NAMALWA (cell line): ENCODE data around the gene TRIOBP.
"Not testable (repeated sequence)": the region's sequence is repeated elsewhere in the genome, so short reads cannot be mapped to it uniquely, and the experiment has no call there.

Source experiments
- DNase-seq: peaks from one replicate; pipeline ENCODE4 v3.0.0-alpha.2; 2015; ENCODE audit warnings: low spot score

TRIOBP gene, protein sequence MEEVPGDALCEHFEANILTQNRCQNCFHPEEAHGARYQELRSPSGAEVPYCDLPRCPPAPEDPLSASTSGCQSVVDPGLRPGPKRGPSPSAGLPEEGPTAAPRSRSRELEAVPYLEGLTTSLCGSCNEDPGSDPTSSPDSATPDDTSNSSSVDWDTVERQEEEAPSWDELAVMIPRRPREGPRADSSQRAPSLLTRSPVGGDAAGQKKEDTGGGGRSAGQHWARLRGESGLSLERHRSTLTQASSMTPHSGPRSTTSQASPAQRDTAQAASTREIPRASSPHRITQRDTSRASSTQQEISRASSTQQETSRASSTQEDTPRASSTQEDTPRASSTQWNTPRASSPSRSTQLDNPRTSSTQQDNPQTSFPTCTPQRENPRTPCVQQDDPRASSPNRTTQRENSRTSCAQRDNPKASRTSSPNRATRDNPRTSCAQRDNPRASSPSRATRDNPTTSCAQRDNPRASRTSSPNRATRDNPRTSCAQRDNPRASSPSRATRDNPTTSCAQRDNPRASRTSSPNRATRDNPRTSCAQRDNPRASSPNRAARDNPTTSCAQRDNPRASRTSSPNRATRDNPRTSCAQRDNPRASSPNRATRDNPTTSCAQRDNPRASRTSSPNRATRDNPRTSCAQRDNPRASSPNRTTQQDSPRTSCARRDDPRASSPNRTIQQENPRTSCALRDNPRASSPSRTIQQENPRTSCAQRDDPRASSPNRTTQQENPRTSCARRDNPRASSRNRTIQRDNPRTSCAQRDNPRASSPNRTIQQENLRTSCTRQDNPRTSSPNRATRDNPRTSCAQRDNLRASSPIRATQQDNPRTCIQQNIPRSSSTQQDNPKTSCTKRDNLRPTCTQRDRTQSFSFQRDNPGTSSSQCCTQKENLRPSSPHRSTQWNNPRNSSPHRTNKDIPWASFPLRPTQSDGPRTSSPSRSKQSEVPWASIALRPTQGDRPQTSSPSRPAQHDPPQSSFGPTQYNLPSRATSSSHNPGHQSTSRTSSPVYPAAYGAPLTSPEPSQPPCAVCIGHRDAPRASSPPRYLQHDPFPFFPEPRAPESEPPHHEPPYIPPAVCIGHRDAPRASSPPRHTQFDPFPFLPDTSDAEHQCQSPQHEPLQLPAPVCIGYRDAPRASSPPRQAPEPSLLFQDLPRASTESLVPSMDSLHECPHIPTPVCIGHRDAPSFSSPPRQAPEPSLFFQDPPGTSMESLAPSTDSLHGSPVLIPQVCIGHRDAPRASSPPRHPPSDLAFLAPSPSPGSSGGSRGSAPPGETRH (N-terminal part only)

DNA sequence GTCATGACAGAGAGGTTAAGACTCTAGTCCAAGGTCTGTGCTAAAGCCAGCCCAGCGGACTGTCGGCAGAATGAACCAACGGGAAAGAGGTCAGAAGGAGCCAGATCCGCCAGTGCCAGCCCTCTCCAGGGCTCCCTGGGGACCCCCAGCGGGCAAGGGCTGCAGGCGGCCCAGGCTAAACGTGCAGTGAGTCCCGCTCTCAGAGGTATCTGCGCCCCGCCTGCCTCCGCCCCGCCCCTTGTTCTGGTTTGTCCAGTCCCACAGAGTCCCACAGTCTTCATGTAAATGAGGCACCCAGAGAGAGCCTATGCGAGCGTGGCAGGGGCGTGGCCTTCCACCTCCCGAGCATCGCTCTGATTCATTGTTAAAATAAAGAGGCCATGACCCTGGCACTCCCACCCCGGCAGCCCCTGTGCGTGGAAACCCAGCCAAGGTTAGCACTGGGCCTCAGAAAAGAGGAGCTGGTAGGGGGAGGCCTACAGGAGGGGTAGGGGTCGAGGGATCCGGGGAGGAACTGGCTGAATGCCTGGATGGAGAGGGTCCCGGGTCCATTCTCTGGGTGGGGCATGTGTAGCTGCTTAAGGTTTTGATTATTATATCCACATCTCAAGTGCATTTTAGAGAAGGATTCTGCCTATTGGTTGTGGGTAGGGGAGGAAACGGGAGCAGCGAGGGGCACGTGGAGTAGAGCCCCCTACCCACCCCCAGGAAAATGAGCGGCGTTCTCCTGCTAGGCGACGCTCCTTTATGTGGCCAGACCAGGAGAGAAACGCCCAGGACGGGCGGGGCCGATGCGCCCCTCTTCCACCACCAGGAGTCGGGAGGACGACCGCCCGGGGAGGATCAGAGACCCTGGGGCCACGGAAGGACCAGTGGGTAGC lies at the start of gene TRIOBP:
TRIOBP (plus strand) TSS at position 392 of the 881 bp plus-strand sequence. CDS start 4,318 bp downstream, outside the sequence.
- DNase-seq, result peak; percentile 98

DNA sequence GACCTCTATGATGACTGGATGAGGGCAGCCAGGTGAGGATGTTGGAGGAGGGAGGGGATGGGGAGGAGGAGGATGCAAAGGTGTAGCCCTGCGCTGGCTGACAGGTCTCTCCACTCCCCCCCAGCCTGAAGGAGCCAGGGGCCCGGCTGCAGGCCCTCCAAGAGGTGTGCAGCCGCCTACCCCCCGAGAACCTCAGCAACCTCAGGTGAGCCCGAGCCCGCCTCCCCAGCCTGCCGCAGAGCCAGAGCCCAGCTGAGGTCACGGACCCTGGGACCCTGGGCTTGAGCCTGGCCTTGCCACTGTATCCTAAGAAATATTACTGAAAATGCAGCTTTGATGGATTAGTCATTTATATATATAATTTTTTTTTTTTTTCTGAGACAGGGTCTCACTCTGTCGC lies 49.5 kb upstream of the TRIOBP start:
- DNase-seq, result no peak

DNA sequence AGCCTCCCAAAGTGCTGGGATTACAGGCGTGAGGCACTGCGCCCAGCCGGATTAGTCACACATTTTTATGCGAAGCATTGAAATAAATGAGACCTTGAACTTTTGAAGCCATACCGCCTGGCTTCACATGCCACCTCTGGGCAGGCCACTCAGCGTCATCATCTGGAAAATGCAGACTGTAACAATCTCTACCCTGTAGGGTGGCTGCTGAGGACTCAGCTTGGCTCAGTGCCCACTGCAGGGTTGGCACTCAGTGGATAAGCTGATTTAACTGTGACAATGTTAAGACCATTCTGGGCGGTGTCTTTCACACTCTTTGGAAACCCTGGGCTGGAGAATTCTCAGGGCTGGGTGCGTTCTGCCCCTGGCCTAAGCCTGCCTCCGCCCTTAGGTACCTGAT lies 48.9 kb upstream of the TRIOBP start:
- no peak for DNase-seq

DNA sequence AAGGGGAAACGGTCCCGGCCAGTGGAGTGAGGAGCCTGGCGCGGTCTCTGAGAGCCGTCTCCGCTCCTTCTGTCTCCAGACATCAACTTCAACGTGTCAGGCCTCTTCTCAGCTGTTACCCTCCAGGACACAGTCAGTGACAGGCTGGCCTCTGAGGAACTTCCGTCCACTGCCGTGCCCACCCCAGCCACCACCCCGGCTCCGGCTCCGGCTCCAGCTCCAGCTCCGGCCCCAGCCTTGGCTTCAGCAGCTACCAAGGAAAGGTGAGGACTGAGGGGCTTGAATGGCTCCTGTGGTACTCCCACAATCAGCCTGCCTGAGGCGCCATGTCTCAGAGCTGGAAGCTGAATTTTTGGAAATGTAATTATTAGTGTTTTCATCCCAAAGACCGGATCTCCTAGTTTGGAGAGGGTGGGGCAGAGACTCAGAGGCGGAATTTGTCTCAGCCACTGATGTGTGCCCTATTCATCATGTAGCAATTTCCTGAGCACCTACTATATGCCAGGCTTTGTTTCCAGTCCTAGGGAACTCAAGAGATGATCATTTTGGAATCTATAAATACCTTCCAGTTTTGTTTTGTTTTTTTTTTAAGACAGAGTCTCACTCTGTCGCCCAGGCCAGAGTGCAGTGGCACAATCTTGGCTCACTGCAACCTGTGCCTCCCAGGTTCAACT lies 46.2 kb upstream of the TRIOBP start:
- DNase-seq, result no peak

DNA sequence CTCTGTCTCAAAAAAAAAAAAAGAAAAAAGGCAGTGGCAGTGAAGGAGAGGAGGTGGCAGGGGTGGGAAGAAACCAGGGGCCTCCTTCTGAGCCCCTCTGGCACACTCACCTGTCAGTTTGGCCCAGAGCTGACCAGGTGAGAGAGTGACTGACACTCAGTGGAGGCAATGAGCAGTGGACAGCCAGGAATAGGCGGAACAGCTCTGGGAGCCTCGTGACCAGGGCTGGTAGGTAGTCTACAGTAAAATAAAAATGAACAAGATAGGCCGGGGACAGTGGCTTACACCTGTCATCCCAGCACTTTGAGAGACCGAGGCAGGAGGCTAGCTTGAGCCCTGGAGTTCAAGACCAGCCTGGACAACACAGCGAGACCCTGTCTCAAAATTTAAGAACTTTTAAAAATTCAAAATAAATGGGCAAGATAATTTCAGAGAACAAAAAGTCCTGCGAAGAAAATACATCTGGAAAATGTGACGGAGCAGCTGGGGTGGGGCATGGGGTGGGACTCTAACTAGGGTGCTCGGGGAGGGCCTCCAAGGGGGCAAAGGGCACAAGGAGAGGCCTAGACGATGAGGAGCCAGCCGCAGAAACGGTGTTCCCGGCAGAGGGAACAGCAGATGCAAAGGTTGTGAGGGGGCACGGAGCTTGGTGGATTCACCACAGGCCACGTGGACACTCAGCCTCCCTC lies 42.1 kb upstream of the TRIOBP start:
- DNase-seq, result no peak

DNA sequence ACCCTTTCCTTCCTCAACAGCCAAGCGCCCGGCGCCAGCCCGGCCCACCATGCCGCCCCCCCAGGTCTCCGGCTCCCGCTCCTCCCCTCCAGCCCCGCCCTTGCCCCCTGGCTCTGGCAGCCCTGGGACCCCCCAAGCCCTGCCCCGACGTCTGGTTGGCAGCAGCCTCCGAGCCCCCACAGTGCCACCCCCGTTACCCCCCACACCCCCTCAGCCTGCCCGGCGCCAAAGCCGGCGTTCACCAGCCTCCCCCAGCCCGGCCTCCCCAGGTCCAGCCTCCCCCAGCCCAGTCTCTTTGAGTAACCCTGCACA lies 41.6 kb upstream of the TRIOBP start:
- no peak for DNase-seq

DNA sequence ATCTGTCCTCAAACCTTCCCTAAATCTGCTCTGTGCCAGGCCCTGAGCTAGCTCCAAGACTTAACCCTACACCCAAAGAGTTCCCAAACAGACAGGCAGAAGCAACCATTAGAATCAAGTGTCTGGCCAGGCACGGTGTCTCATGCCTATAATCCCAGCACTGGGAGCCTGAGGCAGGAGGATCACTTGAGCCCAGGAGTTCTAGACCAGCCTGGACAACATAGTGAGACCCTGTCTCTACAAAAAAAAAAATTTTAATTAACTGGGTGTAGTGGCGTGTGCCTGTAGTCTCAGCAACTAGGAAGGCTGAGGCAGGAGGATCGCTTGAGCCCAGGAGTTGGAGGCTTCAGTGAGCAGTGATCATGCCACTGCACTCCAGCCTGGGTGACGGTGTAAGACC lies 40.3 kb upstream of the TRIOBP start:
- DNase-seq, result not testable (repeated sequence)

DNA sequence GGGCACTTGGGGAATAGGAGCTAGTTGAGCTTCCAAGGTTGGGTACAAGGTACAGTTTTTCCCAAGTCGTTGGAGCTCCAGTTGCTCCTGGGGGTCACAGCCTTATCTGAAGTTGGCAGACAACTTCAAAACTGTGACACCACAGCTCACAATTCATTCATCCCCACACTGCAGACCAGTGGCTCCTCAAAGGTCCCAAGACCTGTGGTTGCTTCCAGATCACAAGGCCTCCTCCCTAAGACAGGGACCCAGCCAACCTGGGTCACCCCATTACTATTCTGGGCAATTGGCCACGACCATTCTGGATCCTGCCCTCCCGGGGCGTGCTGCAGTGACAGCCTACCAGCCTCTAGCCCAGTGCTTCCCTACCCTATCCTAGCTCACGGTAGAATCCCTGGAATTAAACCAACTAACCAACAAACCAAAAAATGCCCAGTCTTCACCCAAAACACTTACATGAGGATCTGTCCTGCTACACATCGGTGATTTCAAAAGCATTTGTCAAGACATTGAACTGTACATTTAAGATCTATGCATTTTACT lies 39.2 kb upstream of the TRIOBP start:
- no peak for DNase-seq

DNA sequence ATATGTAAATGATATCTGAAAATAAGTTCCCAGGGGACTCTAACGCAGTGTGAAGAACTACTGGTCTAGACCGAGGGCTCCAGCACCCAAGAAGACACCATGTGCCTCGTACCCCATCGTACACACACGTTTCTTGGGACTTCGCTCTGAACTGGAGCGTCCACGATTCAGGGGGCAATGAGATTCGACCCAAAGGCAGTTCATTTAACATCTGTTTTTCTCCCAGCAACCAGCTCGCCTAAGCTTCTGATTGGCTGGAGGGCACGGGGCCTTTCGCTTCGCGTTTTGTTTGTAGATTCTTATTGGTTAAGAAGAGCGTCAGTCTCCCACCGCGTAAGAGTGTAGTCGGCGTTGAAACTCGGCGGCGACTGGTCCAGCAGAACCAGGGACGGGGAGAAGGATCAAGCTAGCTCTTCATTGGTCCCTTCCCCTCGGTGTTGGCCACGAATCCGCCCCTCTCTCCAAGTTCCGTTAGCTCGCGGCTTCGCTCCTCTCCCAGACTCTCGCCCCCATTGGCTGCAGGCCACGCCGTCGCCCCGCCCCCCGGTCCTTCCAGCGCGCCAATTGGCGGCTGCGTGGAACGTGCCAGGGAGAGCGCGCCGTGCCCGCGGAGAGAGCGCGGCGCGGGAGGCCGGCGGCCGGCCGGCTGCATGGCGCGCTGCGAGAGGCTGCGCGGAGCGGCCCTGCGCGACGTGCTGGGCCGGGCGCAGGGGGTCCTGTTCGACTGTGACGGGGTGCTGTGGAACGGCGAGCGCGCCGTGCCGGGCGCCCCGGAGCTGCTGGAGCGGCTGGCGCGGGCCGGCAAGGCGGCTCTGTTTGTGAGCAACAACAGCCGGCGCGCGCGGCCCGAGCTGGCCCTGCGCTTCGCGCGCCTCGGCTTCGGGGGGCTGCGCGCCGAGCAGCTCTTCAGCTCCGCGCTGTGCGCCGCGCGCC lies 38.4 kb upstream of the TRIOBP start, which contains the start of gene PDXP:
PDXP (plus strand) TSS at position 591 of the 933 bp plus-strand sequence; CDS start at position 651, 60 bp downstream.
- peak; percentile 99 for DNase-seq

DNA sequence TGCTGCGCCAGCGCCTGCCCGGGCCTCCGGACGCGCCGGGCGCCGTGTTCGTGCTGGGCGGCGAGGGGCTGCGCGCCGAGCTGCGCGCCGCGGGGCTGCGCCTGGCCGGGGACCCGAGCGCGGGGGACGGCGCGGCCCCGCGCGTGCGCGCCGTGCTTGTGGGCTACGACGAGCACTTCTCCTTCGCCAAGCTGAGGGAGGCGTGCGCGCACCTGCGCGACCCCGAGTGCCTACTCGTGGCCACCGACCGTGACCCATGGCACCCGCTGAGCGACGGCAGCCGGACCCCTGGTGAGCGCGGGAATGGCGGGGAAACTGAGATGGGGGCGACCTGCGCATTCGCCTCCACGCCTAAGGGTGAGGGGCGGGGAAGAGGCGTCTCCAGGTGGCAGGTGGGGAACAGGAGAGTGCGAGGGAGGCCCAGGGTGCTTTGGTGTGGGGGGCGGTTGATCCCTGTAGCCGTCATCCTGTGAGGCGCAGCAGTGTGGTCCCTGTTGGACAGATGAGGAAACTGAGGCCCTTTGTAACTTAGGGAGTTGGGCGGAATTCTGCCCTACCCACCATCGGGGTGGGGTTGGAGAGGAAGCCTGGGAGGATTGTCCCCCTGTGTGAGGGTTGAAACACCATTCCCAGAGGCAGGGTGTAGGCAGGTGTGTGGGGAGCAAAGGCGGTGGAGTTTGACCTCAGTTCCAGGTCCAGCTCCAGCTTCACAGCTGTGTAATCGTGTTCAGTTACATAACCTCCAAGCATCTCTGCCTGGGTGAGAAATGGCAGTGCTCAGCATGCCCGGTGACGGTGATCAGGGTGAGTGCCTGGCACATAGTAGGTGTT lies 37.6 kb upstream of the TRIOBP start:
- DNase-seq, result peak; percentile 46

DNA sequence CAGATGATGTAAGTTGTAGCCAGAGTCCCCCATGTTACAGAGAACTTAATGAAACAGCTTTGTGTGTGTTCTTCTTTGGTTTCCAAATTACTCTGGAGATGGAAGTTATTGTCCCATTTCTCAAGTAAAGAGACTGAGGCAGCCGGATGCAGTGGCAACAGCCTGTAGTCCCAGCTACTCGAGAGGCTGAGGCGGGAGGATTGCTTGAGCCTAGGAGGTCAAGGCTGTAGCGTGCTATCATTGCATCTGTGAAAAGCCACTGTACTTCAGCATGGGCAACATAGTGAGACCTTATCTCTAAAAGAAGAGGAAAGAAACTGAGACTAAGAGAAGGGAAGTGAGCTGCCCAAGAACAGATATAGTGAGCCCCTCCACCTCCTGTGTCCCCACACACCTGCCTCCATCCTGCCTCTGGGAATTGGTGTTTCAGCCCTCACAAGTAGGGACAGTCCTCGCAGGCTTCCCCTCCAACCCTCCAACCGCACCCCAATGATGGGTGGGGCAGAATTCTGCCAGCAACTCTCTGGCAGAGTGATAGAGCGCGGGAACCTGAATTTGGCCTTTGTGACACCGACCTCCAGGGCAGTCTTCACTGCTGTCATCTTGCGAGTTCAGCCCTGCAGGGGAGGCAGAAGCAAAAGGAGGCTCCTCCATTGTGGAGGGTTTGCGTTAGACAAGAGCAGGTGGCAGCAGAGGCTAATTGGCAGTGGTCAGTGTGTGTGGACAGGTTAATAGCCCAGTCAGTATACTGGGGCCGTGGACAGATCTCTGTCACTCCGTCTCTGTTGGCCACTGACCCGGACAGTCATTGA lies 36.7 kb upstream of the TRIOBP start:
- peak; percentile 46 for DNase-seq

DNA sequence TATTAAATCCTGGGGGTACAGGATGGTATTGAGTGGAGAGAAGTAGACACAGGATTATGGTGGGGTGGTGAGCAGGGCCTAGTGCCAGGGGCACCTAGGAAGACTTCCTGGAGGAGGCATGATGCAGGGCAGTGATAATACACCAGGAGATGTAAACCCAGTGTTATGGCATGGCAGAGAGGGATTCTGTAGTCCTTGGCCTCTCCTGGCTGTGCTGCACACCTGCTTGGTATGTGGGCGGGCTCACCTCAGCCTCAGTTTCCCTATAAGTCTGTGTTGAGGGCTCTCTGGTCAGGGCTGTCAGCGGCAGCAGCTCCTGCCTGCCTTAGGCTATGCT lies 36.2 kb upstream of the TRIOBP start:
- DNase-seq, result no peak

DNA sequence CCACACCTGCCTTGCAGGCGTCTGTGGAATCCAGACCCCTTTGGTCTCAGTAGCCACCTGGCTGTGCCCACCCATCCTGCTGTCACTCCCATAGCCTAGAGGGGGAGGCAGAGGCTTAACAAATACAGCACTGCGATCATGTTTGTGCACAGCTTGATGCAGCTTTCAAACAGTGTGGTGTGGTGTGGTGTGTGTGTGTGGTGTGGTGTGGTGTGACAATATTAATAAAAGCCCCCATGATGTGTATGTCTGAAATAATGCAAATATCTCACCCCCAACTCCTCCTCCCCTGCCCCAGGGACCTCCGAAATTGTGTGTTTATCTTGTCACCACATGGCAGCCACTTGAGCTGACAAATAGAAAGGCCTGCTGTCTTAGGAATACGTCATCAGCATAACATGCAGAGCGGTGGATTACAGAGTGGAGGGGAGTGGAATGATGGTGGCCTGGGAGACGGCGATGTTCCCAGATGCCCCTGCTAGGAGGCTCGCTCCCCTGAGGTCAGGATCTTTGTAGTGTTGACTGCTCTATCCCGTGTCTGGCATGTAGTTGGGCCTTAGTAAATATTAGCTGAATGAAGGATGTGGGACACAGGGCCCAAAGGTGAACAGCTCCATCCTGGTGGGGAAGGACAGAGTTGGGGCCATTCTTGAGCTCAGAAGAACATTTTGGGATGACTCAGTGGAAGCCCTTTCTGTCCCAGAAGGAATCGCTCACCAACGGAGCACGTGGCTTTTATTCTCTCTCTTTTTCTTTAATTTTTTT lies 35.5 kb upstream of the TRIOBP start:
- DNase-seq, result peak; percentile 56

DNA sequence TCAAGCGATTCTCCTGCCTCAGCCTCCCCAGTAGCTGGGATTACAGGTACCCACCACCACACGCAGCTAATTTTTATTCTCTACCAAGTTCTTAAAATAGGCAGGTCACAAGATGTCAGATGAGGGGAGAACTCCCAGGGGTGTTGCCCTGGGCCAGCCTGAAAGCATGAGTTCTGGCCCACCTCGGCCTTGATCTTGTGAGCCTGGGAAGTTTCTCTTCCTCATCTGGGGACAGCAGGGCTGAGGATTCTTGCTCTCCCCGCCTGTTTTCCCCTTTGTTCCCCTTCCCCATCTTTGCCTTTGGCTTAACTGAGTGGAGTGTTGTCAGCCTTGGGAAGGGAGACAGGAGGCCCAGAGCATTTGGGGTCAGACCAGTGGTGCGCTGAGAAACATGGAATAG lies 34.8 kb upstream of the TRIOBP start:
- DNase-seq, result peak; percentile 51

DNA sequence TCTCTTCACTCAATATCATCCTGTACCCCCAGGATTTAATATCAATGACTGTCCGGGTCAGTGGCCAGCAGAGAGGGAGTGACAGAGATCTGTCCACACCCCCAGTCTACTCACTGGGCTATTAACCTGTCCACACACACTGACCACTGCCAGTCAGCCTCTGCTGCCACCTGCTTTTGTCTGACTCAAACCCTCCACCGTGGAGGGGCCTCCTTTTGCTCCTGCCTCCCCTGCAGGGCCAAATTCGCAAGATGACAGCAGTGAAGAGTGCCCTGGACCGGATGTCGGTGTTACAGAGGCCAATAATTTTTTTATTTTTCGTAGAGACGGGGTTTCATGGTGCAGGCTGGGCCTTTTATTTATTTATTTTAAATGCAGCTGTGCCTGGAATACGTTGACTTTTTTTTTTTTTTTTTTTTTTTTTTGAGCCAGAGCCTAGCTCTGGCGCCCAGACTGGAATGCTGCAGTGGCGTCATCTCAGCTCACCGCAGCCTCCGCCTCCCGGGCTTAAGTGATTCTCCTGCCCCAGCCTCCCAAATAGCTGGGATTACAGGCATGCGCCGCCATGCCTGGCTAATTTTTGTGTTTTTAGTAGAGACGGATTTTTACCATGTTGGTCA lies 33.2 kb upstream of the TRIOBP start:
- DNase-seq, result no peak
